ENCODE results near the gene NBPF9.
"Not testable (repeated sequence)": the region's sequence is repeated elsewhere in the genome, so short reads cannot be mapped to it uniquely, and the experiment has no call there.

DNA sequence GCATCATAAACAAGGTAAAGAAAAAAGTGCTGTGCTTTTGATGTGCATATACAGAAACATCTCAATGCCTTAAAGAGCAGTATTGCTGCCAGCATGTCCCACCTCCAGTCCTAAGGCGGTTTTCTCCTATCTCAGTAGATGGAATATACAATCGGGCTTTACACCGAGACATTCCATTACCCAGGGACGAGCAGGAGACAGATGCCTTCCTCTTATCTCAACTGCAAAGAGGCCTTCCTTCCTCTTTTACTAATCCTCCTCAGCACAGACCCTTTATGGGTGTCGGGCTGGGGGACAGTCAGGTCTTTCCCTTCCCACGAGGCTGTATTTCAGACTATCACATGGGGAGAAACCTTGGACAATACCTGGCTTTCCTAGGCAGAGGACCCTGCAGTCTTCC is 10.2 kb downstream of the NBPF9 start:
- not testable (repeated sequence) for TF ChIP-seq POLR2A (IDR thresholded peaks at IDR 0.05)
- TF ChIP-seq, protein P1, sequence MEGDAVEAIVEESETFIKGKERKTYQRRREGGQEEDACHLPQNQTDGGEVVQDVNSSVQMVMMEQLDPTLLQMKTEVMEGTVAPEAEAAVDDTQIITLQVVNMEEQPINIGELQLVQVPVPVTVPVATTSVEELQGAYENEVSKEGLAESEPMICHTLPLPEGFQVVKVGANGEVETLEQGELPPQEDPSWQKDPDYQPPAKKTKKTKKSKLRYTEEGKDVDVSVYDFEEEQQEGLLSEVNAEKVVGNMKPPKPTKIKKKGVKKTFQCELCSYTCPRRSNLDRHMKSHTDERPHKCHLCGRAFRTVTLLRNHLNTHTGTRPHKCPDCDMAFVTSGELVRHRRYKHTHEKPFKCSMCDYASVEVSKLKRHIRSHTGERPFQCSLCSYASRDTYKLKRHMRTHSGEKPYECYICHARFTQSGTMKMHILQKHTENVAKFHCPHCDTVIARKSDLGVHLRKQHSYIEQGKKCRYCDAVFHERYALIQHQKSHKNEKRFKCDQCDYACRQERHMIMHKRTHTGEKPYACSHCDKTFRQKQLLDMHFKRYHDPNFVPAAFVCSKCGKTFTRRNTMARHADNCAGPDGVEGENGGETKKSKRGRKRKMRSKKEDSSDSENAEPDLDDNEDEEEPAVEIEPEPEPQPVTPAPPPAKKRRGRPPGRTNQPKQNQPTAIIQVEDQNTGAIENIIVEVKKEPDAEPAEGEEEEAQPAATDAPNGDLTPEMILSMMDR (IDR thresholded peaks at IDR 0.05) = not testable (repeated sequence)

Measured in lower leg skin (tissue), 3 donors.